ENCODE results near the gene GPR15.

Gene GPR15

DNA sequence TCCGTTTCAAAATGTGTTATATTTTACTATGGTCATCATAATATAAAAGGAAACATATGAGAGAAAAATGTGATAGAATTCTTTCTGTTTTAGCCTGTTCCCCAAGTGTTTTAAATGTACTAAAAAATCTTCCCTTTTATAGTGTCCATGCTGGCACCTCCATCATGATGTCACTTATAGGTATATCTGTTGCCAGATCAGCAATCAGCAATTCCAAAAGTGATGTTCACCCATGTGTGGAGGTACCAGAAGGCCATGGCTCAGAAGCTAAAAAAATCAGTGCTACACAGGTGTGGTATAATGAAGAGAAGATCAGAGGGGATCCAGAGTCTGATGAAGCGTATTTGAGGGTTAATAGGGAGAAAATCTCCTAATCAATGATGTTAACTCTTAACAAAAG lies 1.1 kb upstream of the GPR15 start:
- DNase-seq (ENCODE audit: low read depth): no peak

GRCh38 chr3:98532275-98532637 lies 478 bp downstream of the GPR15 start:
- DNase-seq (ENCODE audit: low read depth): no peak

GRCh38 chr3:98532709-98533571 lies 1.2 kb downstream of the GPR15 start:
- DNase-seq (ENCODE audit: low read depth): no peak

DNA sequence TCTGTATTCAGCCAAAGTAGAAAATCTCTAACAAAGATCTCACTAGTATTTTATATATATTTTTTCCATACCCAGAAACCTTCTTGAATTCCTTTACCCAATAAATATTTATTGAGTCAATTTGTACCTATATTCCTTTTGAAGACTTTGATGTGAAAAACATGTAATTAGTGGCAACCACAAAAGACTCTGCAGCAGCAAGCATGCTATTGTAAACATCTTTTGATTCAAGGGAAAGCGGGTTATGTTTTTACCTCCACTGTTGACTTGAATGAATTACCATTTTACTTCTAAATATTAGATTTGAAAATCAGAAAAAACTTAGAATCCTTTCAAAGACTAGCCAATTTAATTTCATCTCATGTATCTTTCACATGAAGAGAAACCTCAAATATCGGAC lies 2.4 kb downstream of the GPR15 start:
- DNase-seq (ENCODE audit: low read depth): no peak

DNA sequence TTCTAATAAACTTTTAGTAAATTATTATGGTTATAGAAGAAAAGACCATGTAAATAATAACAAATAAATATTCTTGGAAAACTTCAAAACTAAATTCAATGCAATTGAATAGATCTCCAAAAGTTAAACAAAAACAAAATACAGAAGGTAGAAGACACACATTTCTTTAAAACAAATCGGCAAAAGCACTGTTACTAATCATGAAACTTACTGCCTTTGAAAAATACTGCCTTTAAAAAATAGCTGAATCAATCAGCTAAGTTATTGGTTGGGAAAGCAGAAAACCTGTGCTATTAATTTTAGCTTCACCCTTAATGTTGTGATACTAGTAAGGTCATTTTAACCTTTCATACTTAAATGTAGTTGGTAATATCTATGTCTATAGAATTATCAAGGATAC lies 3.0 kb downstream of the GPR15 start:
- DNase-seq (ENCODE audit: low read depth): no peak

DNA sequence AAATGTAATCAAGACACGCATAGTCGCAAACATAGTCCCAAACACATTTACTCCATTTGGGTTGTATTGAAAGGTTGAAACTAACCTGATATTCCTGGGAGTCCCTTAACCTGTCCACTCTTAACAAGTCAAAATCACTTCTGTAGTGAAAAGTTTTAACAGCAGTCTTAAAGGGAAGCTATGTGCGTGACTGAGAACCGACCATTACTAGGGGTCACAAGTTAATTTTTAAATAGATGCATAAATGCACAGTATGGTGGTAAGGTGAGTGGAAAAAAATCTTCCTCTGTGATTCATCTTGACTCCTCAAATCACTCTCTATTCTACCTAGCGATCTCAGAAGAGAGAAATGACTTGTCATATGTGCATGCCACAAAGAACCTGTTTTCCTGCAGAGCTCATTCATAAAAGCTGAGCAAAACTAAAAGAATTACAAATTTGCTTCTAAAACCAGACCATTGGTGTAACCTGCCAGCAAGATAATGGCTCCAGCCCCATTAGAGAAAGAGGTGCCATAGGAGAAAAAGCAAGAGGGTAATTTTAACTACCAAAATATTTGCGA lies 4.8 kb downstream of the GPR15 start:
- no peak for DNase-seq (ENCODE audit: low read depth)

- no peak for DNase-seq (ENCODE audit: low read depth)
These were observed 8.6 kb downstream of the GPR15 start for GRCh38 chr3:98540346-98540745.

GRCh38 chr3:98541695-98542094 lies 9.9 kb downstream of the GPR15 start:
- DNase-seq (ENCODE audit: low read depth): no peak

GRCh38 chr3:98542623-98543022 lies 10.8 kb downstream of the GPR15 start:
- DNase-seq (ENCODE audit: low read depth): no peak

- DNase-seq (ENCODE audit: low read depth): no peak
These were observed 14.2 kb downstream of the GPR15 start for GRCh38 chr3:98545940-98546339.

DNA sequence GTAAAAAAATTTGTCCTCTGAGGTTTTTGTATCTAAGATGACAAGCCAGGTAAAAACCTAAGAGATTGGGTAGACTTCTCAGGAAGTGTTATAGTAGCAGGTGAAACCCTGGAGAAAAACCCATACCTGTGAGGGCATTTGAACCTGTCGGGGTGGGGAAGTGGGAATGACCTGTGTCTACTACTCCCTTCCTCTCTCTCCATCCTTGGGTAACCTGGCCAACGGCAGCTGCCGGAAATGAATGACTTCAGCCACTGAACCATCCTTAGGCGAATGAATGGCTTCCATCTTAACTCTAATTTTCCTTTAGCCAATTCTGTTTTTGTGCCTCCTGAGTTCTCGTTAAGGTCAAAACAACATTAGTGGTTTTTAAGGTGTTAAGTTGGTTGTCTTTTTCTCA lies 16.8 kb downstream of the GPR15 start:
- no peak for DNase-seq (ENCODE audit: low read depth)

DNA sequence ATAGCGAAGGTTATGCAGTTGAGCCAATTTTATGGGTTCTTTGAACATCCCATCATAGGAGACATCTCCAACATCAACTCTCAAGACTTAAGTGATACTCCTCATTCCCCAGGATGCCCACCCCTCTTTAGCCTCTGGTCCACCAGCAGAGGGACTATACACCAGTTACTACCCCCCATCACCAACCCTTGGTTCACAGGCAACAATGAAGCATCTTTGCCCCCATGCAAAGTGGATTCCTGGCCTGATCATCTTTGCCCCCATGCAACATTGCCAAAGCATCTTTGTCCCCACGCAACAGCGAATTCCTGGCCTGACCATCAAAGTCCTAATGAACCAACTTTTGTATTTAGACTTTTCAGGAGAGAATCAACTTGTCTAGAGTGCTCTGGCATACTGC lies 19.1 kb downstream of the GPR15 start:
- no peak for DNase-seq (ENCODE audit: low read depth)

- DNase-seq (ENCODE audit: low read depth): no peak
These were observed 19.5 kb downstream of the GPR15 start for GRCh38 chr3:98551236-98551635.

DNA sequence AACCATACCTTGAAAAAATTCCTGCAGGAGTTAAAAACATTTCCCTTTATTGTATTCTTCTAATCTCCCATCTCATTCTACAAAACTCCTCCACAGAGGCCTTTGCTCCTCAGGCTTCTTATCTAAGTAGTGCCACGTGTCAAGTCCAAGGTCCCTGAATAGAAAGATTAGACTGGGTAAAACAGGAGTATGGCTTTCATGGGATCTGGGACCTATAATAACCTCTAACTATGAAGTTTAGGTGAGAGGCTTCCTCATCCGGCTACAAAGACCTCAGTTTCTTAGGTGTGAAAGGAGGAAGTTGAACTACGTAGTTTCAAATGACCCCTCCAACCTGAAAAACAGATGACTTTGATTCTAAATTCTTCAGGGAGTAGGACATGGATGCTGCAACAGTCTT lies 20.0 kb downstream of the GPR15 start:
- no peak for DNase-seq (ENCODE audit: low read depth)

- no peak for DNase-seq (ENCODE audit: low read depth)
These were observed 20.6 kb downstream of the GPR15 start for GRCh38 chr3:98552232-98553020.

- DNase-seq (ENCODE audit: low read depth): no peak
These were observed 21.3 kb downstream of the GPR15 start for GRCh38 chr3:98553021-98553563.

GRCh38 chr3:98553753-98554152 lies 22.0 kb downstream of the GPR15 start:
- DNase-seq (ENCODE audit: low read depth): no peak

- no peak for DNase-seq (ENCODE audit: low read depth)
These were observed 22.8 kb downstream of the GPR15 start for GRCh38 chr3:98554580-98554979.

GRCh38 chr3:98555025-98555379 lies 23.2 kb downstream of the GPR15 start:
- DNase-seq (ENCODE audit: low read depth): no peak

DNA sequence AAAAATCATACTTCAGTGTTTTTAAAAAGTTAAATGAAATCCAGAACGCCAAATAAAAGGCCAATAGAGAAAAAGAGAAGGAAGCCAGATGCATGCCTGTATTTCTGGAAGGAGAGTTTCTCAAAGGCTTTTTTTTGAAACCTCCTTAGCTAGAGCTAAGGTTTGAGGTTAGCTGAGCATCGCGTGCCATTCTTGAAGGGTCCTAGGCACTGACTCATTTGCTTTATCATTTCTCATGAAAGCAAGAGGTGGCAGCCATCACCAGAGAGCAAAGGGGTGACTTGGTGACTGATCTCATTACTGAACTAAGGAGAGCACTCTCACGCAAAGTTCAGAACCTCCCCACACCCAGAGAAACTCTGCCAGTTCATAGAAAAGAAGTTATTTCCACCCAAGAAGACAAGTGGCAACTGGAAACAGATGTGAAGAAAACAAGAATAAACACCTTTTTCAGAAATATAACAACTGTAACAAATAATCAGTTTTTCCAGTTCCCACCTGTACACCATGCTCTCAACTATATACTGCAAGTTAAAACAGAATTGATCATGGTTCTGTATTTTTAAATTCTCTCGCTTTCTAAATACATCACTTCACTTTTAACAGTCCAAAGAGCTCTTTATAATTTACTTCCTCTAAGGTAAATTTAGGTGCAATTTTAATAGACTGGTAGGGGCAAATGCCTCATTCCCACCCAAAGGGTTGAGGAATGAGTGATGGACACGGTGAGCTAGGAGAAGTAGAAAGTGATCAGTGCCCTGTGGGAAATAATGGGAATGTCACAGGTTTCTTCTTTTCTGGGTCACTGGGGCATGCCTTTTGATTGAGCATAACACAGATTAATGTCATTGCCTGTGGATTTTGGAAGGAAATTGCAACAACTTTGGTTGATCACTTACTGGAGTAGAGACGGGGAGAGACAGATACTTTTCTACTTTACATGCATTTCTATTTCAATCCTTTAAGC lies 24.7 kb downstream of the GPR15 start:
- DNase-seq (ENCODE audit: low read depth): no peak

DNA sequence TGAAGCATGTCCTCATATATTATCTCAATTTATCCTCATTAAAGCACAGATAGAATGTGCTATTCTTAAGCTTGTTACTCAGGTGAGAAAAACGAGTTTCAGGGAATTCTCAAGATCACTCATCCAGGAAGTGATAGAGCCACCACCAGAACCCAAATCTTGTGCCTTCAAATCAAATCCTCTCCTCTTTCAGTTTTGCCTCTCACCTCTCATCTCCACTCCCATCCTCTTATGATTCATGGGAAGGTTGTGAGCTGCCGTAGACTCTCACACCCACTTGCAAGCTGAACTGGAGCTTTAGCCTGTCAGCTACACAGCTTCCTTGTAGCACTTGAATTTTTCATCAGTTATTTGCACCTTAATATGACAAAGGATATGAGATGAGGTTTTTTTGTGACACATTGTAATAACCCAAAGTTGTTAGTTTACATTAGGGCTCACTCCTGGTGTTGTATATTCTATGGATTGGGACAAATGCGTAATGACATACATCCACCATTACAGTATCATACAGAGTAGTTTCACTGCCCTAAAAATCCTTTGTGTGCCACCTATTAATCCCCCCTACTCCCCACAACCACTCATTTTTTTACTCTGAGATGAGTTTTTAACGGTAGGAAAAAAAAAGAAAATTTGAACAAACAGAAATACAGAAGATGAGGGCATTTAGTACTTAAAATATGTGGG lies 25.7 kb downstream of the GPR15 start:
- DNase-seq (ENCODE audit: low read depth): no peak

Data from GM04504 (cell line).